ENCODE data around the gene PRDM11. TPM values are rescaled to one million over a fixed set of nuclear protein-coding genes. Genes with fewer than 3 reads are reported as not detected.

PRDM11 gene
- polyA plus RNA-seq, 1 experiment, result 2.6 TPM

DNA sequence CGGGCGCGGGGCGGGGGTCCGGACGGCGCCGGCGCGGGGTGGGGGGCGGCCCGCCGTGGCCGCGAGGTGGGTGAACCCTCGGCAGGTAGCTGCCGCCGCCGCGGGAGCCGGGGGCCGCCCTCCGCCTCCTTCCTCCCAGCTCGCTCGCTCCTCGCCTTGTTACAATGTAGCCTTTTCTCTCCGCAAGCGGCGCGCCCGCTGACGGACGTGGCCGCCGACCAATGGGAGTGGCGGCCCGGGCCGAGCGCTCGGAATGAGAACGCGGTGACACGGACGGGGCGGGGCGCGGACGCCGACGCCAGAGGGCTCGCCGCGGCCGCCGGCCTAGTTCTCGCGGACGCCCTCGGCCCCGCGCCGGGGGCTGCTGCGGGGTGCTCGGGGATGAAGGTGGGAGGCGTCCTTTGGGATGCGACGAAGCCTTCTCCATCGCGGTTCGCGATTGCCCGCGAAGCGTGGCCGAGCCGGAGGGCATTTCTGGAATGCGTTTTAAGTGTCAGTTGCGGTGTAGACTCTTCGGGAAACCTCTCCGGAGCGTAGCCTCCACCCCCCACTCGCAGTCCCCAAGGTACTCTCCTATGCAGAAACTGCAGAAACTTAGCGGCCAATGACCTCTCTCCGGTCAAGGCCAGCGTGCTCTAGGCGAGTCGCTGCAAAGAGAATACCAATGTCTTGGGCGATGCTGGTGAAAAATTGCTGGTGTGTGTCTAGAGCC, 734 bp downstream of the PRDM11 start:
- TF ChIP-seq, protein P1, sequence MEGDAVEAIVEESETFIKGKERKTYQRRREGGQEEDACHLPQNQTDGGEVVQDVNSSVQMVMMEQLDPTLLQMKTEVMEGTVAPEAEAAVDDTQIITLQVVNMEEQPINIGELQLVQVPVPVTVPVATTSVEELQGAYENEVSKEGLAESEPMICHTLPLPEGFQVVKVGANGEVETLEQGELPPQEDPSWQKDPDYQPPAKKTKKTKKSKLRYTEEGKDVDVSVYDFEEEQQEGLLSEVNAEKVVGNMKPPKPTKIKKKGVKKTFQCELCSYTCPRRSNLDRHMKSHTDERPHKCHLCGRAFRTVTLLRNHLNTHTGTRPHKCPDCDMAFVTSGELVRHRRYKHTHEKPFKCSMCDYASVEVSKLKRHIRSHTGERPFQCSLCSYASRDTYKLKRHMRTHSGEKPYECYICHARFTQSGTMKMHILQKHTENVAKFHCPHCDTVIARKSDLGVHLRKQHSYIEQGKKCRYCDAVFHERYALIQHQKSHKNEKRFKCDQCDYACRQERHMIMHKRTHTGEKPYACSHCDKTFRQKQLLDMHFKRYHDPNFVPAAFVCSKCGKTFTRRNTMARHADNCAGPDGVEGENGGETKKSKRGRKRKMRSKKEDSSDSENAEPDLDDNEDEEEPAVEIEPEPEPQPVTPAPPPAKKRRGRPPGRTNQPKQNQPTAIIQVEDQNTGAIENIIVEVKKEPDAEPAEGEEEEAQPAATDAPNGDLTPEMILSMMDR (IDR thresholded peaks at IDR 0.05; ENCODE audit: low read depth, low read length), result no peak
- CTCF ChIA-PET, result no interaction called here
- POLR2A ChIA-PET, result interaction anchor here (1.0 kb wide), 1 partner anchor 33 kb away, joined by 3 read pairs; no protein-coding TSS in a partner anchor

GRCh38 chr11:45147891-45148675, 1.6 kb downstream of the PRDM11 start:
- CTCF ChIA-PET, result no interaction called here
- Histone ChIP-seq H3K9me3 (ENCODE audit: control insufficient read depth, insufficient read depth, low read length) (no peaks in the 10 kb centered on the region; the same call in 1 of the 2 replicates), H3K4me3 (ENCODE audit: low read depth, low read length) (peak overlapping the region; percentile 77), H3K27me3 (ENCODE audit: control insufficient read depth, insufficient read depth, low read length) (peaks cover 19% of the 10 kb centered on the region), H3K27ac (ENCODE audit: low read depth, low read length) (no peak overlapping the region)
- POLR2A ChIA-PET, result no interaction called here
- TF ChIP-seq, protein P1 (IDR thresholded peaks at IDR 0.05; ENCODE audit: low read depth, low read length), result no peak
- no peak for DNase-seq (ENCODE audit: low read depth, low spot score)

More for the DNA sequence above, 734 bp downstream of the PRDM11 start:
- DNase-seq (ENCODE audit: low read depth, low spot score), result peak; percentile 84
- Histone ChIP-seq H3K27ac (ENCODE audit: low read depth, low read length) (peak overlapping the region; percentile 47), H3K9me3 (ENCODE audit: control insufficient read depth, insufficient read depth, low read length) (no peaks in the 10 kb centered on the region; the same call in 1 of the 2 replicates), H3K27me3 (ENCODE audit: control insufficient read depth, insufficient read depth, low read length) (peaks cover 22% of the 10 kb centered on the region), H3K4me3 (ENCODE audit: low read depth, low read length) (peak overlapping the region; percentile 77)

- CTCF ChIA-PET, result interaction anchor here (0.8 to 1.5 kb wide), 3 partner anchors 84 to 213 kb away, joined by 3 read pairs; no protein-coding TSS in a partner anchor
- DNase-seq (ENCODE audit: low read depth, low spot score), result no peak
- Histone ChIP-seq H3K9me3 (ENCODE audit: control insufficient read depth, insufficient read depth, low read length) (no peaks in the 10 kb centered on the region; the same call in 1 of the 2 replicates), H3K27me3 (ENCODE audit: control insufficient read depth, insufficient read depth, low read length) (peaks cover 14% of the 10 kb centered on the region), H3K27ac (ENCODE audit: low read depth, low read length) (no peak overlapping the region), H3K4me3 (ENCODE audit: low read depth, low read length) (no peak overlapping the region)
- POLR2A ChIA-PET, result no interaction called here
- TF ChIP-seq, protein P1 (IDR thresholded peaks at IDR 0.05; ENCODE audit: low read depth, low read length), result no peak
Observed at GRCh38 chr11:45149483-45150056, 3.1 kb downstream of the PRDM11 start.

DNA sequence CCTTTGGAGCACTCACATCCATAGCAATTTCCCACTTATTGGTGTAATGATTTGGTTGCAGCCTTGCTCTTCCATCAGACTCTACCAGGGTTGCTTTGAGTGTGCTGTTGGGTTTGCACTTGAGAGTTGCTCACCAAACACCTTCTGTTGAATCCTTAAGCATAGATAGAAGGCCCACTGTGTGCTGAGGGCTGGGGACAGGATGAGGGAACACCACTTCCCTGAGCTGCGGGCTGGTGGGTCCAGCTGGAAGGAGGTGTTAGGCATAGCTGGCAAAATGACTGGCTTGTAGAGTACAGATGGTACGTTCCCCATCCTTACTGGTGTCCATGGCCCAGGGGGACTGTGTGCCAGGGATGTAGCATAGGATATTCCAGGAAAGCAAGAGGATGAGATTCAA, 3.9 kb downstream of the PRDM11 start:
- DNase-seq (ENCODE audit: low read depth, low spot score), result no peak
- CTCF ChIA-PET, result interaction anchor here (0.8 to 1.5 kb wide), 2 partner anchors 83 to 102 kb away, joined by 3 read pairs; no protein-coding TSS in a partner anchor
- Histone ChIP-seq H3K27ac (ENCODE audit: low read depth, low read length) (no peak overlapping the region), H3K9me3 (ENCODE audit: control insufficient read depth, insufficient read depth, low read length) (no peaks in the 10 kb centered on the region; the same call in 1 of the 2 replicates), H3K4me3 (ENCODE audit: low read depth, low read length) (no peak overlapping the region), H3K27me3 (ENCODE audit: control insufficient read depth, insufficient read depth, low read length) (peaks cover 7% of the 10 kb centered on the region)
- POLR2A ChIA-PET, result no interaction called here
- TF ChIP-seq, protein P1 (IDR thresholded peaks at IDR 0.05; ENCODE audit: low read depth, low read length), result no peak
